Stimulated activated CD4-positive, alpha-beta T cell treated with anti-CD3 and anti-CD28 coated beads, Interleukin-1b, Interleukin-23, amount 100 ng/mL, for 1 hour (primary cell): ENCODE measurements around the gene FLNA.
"Not testable (repeated sequence)": the region's sequence is repeated elsewhere in the genome, so short reads cannot be mapped to it uniquely, and the experiment has no call there.

ENCODE experiments used
- DNase-seq, 2 donors: peaks; one replicate each; pipeline ENCODE4 v3.0.0-alpha.2; 2020; ENCODE audit warnings: low read depth in 2 of 2

The FLNA gene, protein sequence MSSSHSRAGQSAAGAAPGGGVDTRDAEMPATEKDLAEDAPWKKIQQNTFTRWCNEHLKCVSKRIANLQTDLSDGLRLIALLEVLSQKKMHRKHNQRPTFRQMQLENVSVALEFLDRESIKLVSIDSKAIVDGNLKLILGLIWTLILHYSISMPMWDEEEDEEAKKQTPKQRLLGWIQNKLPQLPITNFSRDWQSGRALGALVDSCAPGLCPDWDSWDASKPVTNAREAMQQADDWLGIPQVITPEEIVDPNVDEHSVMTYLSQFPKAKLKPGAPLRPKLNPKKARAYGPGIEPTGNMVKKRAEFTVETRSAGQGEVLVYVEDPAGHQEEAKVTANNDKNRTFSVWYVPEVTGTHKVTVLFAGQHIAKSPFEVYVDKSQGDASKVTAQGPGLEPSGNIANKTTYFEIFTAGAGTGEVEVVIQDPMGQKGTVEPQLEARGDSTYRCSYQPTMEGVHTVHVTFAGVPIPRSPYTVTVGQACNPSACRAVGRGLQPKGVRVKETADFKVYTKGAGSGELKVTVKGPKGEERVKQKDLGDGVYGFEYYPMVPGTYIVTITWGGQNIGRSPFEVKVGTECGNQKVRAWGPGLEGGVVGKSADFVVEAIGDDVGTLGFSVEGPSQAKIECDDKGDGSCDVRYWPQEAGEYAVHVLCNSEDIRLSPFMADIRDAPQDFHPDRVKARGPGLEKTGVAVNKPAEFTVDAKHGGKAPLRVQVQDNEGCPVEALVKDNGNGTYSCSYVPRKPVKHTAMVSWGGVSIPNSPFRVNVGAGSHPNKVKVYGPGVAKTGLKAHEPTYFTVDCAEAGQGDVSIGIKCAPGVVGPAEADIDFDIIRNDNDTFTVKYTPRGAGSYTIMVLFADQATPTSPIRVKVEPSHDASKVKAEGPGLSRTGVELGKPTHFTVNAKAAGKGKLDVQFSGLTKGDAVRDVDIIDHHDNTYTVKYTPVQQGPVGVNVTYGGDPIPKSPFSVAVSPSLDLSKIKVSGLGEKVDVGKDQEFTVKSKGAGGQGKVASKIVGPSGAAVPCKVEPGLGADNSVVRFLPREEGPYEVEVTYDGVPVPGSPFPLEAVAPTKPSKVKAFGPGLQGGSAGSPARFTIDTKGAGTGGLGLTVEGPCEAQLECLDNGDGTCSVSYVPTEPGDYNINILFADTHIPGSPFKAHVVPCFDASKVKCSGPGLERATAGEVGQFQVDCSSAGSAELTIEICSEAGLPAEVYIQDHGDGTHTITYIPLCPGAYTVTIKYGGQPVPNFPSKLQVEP (N-terminal part only)

DNA sequence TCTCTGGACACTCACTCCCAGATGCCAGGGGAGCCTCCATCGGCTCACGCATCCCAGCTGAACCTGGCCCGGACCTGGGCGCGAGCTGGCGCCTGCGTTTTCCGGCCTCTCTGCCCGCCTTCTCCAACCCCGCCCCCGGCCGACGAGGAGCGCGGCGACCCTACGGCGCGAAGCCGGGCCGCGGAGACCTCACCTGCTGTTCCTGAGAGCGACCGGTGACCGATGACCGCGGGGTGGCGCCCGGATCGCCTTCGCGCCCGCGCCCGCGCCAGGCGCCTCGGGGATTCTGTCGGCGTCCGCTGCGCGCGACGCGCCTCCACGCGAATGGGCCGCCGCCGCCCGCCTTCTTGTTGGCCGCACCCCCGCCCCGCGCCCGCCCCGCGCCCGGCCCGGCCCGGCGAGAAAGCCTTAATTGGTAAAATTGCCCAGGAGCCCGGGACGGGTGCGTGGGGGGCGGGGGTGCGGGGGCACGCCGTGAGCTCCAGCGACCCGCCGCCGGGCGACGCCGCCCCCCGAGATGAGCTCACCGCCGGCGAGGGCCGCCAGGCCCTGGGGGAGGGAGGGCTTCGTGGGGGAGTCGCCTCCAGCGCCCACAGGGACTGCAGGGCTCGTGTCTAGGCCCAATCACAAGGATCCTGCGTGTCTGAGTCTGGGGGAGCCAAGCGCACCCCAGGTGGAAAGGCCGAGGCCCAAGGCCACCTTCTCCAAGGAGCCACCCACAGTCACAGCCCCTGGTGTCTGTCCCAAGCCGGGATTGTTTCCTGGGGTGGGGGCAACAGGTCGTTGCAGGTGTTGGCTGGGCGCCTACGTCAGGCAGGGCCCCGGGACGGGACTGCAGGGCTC lies at the start of gene FLNA:
Gene FLNA, minus strand, starts transcription at position 322 of the 843 bp plus-strand sequence. CDS start 3,389 bp downstream, outside the sequence.
- DNase-seq = no peak

DNA sequence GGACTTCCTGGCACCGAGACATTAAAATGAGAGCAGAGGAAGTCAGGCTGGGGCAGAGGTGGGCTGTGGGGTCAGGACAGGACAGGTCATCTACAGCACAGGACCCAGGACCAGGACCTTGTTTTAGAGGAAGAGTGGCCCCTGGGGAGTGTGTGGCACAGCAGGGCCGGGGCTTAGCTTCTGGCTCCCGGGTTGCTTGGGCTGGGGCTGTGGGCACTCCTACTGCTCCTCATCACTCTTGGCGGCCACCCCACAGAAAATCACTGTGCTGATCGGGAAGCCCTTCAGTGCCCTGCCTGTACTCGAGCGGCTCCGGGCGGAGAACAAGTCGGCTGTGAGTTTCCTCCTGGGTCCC lies 45.9 kb upstream of the FLNA start:
- DNase-seq = no peak

DNA sequence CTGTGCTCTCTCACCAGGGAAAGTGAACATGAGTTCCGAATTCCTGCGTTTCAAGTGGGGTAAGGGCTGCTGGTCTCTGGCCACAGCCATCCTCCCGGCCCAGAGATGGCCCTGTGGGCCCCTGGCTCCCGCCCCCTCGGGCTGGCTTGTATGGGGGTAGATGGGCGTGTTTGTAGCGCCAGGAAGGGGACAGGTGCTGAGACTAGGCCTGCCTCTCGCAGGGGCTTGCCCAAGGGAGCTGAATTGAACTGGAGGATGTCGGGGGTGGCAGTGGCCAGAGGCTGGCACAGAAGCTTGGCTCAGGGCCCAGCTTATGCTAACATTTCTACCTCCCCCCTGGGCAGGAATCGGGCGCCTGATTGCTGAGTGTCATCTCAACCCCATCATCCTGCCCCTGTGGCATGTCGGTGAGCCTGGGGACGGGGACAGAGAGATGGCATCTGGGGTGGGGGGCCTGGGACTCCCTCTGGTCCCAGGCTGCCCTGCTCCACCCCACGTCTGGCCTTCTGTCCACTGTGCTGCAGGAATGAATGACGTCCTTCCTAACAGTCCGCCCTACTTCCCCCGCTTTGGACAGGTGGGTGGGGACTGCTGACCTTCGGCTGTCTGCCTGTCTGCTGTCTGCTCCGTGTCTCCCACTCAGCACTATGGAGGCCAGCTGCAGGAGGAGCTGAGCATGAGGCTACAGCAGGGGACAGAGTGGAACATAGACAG lies 45.4 kb upstream of the FLNA start:
- no peak for DNase-seq

DNA sequence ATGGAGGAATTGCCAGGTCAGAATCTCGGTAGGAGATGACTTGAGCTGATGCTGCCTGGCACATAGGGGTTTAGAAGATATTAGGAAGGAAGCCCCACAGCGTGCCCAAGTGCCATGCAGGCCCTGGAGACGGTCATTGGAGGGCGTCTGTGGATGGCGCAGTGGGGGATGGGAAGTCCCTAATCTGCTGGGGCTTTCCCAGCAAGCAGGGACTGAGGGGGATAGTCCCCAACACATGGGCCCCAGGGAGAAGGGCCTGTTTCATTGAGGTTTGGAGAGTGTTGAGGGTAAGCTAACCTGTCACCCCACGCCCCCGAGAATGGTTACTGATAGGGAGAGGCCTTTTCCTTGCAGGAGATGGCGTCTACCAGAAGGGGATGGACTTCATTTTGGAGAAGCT lies 44.8 kb upstream of the FLNA start:
- no peak for DNase-seq

DNA sequence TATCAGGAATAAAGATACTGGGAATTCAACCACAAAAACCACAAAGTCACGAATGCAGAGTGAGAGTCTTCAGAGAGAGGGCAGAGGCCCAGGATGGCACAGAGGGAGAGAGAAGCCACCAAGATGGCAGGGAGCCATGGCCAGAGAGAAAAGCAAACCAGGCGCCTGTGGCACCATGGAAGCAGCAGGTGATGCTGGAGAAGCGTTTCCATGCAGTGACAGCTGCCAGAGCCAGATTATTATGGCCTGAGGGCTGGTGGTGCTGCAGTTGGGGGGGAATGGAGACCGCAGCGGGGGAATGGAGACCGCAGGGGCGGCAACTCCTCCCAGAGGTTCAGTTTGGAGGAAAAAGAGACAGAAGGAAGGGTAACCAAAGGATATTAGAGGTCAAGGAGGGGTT lies 42.7 kb upstream of the FLNA start:
- no peak for DNase-seq

DNA sequence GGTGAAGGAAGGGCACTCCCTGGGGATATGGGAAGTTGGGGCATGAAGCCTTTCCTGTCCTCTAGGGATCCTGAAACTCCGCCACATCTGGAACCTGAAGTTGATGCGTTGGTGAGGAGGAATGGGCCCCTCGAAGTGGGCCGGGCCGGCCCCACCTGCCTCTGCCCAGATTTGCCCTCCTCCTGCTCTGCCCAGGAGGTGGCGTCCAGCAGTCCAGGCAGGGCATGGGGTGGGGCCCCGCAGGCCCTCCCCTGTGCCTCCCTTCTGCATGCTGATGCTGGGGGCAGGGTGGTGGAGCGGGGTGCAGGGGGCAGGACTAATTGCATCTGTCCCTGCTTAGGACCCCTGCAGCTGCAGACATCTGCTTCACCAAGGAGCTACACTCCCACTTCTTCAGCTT lies 38.7 kb upstream of the FLNA start:
- no peak for DNase-seq

DNA sequence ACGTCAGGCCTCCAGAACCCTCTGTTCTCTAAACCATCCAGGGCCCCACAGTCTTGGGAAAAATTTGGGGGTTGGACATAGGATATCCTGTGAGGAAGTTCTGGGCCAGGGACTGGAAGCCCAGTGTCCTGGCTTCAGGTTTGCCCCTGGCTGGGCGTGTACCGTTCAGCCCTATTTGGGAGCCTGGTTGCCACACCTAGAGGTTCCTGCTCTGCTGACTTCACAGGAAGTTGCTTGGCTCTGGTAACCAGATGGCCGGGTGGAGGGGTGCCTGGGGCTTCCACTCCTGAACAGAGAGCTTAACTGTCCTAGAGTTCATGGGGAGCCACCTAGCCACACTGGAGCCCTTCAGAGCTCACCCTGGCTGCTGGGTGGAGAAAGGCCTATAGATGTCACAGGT lies 38.0 kb upstream of the FLNA start:
- no peak for DNase-seq

DNA sequence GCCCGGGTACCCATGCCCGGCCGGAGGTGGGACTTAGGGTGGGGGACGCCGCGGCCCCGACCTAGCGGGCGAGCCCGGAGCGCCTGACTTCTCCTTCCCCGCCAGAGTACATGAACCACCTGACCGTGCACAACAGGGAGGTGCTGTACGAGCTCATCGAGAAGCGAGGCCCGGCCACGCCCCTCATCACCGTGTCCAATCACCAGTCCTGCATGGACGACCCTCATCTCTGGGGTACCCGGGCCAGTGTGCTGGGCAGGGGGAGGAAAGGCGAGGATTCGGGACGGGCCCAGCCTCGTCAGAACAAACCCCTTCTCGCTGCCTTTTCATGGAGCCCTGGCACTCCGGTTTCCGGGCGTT lies 37.5 kb upstream of the FLNA start:
- no peak for DNase-seq

DNA sequence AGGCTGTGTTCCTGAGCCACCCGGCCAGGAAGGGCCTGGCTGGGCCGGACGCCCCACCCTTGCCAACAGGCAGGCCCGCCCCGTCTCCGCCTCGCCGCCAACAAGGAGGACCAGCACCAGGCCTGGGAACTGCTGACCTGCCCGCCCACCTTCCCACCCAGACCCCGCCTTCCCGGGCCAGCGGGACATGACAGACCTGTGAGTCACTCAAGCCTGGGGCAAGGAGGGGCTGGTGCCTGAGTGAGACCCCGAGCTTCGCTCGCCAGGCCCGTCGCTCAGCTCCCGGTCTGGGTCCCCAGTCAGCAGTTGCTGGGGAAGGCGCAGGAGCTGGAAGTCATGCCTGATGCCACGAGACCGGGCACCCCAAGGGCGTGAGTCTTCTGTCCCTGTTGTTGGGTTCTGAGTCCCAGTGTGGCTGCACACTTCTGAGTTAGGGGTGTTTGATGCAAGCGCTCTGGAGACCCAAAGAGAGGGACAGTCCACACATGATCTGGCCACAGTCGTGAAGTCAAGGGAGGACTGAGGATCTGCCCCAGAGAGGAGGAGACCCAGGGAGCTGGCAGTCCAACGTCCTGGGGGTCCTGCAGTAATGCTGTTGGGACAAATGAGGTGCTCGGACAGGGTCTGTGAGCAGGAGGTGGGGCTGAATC lies 34.9 kb upstream of the FLNA start, which contains the start of gene DNASE1L1:
Gene DNASE1L1, minus strand, starts transcription at position 33 of the 650 bp plus-strand sequence. CDS start 3,686 bp downstream, outside the sequence.
- DNase-seq = no peak

DNA sequence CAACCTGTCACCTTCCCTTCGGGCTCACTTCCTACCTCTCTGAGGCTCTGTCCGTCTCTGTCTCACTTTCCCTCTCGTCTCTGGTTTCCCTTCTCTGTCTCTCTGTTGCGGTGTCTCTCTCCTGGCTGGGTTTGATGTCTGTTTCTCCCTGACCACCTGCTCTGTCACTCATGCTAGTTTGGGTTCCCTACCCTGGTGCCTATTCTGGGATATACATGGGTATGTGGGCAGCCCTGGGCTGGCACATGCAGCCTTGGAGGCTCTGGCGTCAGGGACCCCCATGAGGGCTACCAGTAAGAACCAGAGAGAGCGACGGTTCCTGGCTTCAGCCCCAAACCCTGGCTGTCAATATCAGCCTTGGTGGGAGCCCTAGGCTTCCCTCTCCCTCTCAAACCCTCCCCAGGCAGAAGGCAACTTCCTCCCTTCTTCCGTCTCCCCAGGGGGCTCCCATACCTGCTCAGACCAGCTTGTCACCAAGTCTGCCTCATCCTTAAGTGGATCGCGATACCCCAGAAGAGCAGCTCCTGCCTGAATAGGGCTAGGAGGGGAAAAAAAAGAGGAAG lies 34.3 kb upstream of the FLNA start:
- DNase-seq = no peak

DNA sequence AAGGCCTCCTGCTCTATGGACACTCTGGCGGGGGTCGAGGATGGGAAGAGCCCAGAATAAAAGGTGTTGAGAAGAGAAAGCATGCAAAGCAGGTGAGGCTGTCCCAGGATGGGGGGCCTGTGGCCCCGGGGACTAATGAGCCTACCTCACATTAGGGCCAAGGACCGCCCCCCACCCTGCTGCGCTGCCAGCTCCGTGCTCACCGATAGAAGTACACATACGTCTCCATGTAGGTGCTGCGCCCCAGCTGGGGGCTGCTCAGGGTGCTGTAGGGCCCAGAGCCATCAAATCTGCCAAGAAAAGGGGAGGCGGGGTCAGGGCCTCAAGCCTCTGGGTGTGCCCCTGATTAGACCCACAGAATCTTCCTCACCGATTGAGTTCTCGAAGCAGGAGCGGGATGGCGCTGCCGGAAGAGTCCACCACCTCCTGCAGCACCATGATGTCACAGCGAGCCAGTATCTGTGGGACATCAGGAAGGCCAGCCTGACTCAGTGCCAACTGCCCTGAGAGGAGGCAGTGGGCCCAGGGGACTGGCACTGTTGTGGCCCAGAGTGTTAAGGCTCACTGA lies 30.3 kb upstream of the FLNA start:
- DNase-seq = no peak

DNA sequence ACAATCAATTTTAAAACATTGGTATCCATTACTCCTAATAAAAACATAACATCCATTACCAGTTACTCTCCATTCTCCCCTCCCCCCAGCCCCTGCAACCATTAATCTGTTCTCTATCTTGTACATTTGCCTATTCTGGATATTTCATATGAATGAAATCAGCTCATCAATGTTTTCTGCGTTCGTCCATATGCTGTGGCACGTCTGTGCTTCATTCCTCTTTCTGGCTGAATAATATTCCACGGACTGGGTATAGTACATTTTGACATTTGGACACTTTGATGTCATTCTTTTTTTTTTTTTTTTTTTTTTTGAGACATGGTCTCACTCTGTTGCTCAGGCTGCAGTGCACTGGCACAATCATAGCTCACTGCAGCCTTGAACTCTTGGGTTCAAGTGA lies 29.4 kb upstream of the FLNA start:
- DNase-seq = no peak

DNA sequence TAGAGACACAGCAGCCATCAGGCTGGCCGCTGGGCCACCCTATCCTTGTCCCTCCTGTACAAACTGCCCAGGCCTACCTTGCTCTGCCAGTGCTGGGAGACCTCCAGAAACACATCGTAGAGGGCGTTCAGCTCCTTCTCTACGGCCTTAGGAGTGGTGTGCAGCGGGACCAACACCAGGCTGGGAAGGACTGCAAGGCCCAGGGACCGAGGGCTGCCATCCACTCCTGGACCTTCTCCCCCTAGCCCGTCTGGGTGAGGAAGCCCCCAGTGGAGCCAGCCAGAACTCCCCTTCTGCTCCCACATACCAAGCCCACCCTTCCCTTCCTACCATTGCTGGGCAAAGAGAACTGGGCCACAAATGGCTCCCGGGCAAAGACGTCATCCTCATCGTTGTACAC lies 28.8 kb upstream of the FLNA start:
- DNase-seq = no peak

DNA sequence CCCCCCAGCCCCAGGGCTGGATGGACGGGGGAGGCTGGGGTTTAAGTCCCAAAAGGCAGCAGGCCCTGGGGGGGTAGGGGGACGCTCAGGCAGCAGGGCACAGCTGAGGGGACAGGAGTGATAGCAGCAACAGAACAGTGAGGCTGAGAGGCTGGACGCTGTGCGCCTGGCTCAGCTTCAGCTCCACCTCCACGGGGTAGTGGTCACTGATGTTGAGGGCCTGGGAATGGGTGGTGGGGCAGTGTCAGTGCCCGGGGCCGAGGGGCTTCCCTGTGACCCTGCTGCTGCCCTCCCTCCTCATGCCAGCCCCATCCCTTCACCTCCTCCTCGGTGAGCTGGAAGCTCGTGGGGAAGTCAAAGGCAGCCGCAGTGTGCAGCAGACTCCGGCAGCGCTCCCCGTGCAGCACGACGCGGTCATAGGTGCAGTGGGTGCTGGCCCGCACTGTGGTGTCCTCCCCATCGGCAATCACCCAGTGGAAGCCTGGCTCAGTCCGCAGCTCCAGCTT lies 28.2 kb upstream of the FLNA start:
- DNase-seq = no peak

DNA sequence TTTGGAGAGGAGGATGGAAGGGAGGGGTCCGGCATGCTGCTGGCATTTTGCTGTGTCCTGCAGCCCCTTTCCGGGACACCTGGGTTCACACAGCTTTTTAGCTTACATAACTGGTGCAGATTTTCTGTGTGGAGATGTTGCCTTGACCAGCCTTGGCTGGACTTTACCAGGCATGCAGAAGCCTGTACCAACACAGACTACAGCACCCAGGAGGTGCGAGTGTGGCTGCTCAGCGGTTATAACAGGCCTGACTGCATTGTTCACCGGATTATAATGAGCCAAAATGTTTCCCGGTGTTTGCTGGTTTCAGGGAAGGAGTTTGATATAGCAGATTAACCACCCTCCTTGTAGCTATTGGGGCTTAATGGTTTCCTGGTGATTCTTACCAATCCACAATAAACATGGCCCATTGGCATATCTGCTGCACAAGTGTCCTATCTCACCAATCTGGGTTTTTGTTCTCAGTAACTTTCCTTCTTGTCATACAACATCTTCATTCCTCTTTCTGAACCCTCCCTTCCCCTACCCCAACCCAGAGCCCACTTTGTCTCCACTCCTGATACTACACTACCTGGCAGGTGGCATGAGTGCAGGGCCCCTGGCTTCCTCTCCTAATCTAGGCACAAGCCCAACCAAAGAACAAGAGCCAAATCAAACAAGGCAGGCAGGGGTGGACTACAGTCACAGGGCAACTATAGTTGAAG lies 27.6 kb upstream of the FLNA start:
- no peak for DNase-seq

DNA sequence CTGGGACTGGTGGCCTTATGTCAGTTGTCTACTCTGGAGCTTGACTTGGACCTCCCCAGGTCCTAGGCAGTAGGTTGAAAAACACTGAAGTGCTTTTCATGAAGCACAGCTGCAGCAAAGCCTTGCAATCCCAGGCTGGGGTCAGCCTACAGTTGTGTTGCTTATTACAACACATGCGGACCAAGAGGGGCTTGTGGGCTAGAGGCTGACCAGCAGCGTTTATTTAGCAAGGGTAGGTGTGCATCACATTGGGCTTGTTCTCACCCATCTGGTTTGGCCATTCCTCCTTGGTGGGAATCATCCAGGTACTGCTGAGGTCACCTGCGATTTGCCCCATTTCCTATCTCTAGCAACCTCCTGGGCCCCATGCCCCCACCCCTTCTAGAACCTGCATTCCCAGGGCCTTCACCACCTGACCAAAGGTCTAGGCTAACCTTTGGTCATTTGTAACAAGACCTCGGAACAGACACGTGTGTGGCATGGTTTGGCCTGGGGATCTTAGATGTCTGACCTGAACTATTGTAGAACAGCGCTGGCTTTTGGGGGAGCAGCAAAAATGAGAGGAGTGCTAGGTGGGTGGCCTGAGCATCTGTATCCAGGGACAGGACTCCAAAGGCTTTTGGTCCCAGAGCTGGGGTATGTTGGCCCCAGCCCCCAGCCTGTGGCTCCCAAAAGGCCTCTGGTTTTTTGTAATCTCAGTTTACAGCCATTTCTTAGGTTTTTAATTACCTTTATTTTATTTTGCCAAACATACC lies 26.8 kb upstream of the FLNA start:
- no peak for DNase-seq

DNA sequence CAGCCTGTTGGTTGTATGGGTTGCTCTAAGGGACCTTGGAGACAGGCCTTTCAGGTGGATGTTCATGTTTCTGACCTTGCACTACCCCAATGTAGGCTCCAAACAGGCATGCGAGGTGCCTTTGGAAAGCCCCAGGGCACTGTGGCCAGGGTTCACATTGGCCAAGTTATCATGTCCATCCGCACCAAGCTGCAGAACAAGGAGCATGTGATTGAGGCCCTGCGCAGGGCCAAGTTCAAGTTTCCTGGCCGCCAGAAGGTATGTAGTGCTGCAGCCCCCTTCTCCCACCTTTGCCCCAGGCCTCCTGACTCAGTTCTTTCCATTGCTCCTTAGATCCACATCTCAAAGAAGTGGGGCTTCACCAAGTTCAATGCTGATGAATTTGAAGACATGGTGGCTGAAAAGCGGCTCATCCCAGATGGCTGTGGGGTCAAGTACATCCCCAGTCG lies 26.0 kb upstream of the FLNA start:
- DNase-seq = not testable (repeated sequence)
